GM12872 (cell line): ENCODE measurements around the gene KCNQ1.

Source experiments
- CTCF ChIP-seq: IDR thresholded peaks from 3 replicates; pipeline ENCODE4 v1.5.1; 2011; ENCODE audit warnings: low read depth, mild to moderate bottlenecking, low read length, moderate library complexity; ENCODE audit not compliant: insufficient read depth

KCNQ1 gene

GRCh38 chr11:2531277-2531986 lies 86.6 kb downstream of the KCNQ1 start:
- TF ChIP-seq CTCF = peak; percentile 95

- no peak for TF ChIP-seq CTCF
Observed at GRCh38 chr11:2531987-2532703, 87.3 kb downstream of the KCNQ1 start.

DNA sequence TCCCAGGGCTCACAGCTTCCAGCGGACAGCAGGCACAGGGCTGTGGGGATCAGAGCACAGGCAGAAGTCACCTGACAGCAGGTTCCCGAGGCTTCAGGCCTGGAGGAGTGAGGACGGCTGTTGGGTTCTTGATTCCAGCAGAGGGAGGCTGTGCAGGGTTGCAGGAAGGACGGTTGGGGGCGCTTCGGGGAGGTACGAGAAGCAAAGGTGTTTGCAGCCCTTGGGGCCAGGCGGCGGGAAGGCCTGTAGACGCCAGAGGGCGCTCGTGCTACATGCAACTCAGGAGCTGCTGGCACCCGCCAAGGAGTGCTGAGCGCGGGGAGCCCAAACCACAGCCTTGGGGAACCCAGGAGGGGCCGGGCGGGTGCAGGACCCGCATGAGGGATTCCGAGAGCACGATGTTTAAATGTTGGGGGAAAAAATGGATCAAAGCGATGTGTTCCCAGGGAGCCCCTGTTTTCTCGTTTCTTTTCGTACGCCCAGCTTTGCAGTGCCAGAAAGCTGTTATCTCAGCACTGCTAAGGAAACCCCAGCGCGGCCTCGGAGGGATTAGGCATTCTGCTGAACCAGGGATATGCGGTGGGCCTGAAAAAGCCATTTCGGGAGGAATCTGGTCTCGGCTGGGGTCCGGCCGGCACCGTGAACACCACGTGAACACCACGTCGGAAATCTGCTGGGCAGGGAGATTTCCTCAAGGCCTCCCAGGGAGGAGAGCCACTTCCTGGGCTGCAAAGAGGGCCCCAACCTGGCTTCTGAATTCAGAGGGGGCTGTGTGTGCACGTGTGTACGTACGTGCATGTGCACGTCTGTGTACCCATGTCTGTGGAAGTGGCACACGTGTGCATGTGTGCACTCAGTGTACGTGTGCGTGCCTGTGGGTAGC lies 88.1 kb downstream of the KCNQ1 start:
- peak; percentile 98 for TF ChIP-seq CTCF

DNA sequence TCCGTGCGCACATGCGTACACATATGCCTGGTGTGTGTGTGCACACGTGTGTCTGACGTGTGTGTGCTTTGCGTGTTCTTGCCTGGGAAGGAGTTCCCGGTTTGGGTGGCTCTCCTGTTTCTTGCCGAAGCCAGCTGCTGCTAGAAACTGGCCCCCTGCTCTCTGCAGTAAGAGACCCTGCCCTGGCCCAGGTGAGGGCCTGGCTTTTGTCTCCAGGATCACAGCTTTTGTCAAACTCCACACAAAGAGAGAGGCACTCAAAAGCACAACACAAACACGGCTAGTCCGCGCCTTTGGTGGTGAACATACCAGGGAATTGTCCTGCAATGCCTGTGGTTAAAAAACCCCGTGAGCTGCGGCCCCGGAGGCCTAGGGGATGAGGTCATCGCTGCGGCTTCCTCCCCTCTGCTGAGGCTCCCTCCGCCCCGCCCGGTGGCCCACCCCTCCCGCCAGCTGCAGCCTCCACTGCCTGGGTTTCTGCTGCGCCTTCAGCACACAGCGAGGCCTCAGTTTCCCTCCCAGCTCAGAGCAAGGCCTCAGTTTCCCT lies 88.9 kb downstream of the KCNQ1 start:
- no peak for TF ChIP-seq CTCF

DNA sequence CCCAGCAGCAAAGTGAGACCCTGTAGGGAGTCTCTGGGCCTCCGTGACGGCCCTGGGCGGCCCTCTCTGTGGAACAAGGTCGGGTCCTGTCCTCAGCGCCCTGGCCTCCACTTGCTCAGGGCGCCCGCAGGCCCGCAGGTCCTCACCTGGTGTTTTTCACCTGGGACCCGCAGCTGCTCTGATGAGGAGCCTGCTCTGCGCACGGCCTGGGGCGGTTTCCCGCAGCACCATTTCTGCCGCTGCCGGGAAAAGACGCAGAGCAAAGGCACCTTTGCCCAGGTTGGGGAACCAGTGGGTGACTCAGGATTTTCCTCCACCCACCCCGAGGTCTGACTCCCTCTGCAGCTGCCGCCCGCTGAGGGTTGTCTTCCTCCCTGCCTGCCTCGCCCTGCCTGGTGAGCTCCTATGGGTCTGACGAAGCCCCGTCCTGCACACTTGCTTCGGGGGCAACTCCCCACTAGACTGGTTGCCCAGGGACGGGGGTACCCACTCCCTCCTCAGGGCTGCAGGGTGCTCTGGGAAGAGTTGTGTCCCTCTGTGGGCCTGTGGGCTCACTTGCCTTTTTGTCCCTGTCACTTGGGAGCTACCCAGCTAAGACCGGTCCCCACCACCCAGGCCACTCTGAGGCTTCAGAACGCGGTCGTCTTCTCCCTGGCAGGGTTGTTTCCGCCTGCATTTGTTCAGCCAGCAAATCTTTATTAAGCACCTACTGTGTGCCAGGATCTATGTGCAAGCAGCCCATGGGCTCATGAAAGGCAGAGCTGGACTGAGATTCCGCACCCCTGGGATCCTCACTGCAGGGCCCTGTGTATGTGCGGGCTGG lies 89.5 kb downstream of the KCNQ1 start:
- no peak for TF ChIP-seq CTCF

GRCh38 chr11:2534957-2535672 lies 90.3 kb downstream of the KCNQ1 start:
- TF ChIP-seq CTCF = no peak
